ENCODE results near the gene CYP27B1.
"Not testable (repeated sequence)": the region's sequence is repeated elsewhere in the genome, so short reads cannot be mapped to it uniquely, and the experiment has no call there.

The CYP27B1 gene

DNA sequence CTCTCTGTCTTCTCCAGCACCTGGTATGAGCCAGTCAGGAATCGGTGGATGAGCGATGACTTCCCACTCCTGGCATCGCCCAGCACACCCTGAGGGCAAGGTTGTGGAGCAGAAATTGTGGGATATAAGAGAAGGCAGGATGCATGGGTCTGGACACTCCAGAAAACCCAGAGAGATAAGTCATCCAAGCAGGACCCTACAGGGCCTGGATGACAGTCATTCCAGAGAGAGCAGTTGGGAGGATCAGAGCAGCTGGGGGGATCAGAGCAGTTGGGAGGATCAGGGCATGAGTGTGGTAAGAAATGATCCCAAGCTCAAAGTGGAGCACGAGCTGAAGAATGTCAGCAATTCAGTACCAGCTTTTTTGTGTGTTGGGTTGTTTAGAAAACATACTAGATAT is 32.3 kb downstream of the CYP27B1 start:
- no peak for DNase-seq

DNA sequence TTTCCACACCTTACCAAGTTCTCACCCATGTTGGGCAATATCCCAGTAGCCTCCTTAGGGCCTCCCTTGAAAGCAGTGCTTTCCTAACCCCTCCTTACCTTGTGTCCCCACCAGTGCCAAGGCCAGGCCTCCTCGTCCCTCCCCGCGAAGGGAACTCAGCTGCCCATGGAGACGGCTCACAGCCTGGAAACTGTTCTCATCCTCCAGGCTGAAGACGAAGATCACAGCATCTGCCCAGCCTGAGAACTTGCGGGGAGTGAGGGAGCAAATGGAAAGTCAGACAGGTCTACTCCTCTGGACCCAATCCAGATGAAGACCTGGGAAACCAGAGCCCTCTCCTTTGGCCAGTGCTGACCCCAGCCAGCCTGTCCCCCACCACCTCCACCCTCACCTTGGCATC is 33.0 kb downstream of the CYP27B1 start:
- no peak for DNase-seq

DNA sequence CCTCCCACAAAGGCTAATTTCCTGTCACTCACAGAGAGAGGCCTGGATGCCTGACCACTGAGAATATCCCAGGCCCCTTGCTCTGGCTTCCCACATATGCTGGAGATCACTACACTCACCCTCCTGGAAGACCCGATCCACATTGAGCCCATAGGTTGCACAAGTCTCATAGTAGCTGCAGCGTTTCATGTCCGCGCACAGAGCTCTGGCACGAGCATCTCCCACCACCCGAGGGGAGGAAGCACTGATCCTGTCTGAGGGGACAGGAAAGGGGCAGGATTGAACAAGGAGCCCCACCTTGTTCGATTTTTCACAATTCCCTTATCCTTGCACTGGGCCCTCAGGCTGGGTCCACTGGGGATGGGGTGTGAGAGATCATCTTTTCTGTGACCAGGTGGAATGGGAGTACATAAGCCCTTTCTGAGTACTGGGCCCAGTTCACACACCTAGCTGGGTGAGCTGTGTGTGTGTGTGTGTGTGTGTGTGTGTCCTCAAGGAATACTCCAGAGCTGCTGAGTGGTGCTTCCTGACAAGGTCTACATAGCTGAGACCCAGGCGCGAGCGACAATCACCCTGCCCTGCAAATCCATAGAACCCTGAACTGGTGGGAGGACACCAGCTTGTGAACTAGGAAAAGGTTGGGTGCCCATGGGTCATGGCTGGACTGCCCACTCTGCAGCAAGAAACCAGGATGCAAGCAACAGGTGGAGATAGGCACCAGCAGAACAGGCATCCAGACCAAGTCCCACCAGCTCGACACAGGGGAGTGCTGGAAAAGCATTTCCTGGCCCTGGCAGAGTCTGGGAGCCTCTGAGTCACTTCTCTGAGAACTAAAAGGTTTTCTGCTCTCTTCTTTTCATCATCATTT is 33.9 kb downstream of the CYP27B1 start:
- DNase-seq: no peak

DNA sequence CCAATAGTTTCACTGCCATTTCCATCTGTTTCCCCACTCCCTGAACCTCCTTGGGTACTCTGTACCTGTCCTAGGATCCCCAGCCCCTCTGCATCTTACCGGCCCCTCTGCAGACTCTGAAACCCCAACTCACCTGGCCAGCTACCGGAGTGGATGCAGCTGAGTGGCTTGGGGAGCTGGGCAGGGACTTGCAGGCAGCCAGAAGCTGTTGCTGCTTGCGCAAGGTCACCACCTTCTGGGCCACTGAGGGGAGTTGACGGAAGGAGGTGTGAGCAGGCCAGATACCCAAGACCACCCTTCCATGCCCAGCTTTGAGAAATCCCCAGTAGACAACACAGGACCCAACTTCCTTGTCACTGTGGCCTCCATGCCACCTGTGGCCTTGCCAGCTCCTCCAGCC is 34.6 kb downstream of the CYP27B1 start:
- DNase-seq: no peak

DNA sequence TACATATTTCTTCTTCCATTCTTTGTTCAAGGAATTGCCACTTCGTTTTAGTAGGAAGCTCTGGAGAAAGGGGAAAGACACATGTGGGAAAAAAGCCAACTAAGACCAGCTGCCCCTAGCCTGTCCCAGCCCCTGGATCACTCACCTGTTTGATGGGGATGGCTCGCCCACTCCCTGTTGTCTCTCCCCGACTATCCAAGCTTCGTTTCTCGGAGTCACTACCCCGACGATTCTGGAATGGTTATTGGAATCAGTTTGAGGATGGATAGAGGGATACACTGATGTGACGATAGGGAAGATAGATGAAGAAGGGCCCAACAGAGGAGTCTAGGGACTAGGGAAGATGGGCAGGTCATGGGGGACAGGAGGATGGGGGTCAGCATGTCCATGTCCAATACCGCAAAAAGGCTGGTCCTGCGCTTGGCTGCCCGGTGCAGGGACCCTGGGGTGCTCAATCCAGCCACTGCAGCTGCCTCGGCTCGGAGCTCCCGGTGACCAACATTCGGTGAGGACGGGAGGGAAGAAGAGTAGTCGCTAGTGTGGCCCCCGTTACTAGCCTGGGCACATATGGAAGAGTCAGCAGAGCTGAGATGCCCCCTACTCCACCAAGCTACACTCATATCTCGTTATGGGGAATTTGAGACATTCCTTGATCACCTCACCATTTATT is 35.3 kb downstream of the CYP27B1 start:
- DNase-seq: no peak

DNA sequence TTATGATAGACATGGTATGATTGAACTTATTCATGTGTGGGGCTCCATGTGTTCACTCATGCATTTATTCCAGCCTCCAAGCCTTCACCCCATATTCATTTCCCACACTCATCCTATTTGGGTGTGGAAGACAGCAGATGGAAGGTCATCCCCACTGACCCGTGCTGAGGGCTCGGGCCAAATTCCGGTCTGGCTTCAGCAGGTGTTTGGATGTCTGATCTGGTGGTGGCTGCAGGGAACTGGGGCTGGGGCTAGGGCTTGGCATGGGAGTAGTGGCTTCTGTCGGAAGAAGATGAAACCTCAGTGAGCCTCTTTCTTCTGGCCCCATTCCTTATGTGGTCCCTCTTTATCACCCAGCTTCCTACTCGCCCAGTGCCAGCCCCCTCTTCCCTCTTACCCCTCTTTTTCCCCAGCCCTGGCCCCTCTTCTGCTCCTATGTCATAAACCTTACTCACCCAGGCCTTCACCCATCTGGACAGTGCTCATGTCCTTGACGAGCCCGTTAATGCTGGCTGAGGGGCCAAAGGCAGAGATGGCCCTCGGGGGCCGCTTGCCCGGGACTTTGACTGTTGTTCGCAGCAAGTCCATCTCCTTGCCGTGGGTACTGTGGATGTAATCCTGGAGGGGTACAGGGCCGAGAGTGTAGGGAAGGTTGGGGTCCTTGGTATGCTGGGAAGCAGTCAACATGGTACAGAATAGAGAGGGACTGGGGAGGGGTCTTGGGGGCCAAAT is 36.4 kb downstream of the CYP27B1 start:
- no peak for DNase-seq

DNA sequence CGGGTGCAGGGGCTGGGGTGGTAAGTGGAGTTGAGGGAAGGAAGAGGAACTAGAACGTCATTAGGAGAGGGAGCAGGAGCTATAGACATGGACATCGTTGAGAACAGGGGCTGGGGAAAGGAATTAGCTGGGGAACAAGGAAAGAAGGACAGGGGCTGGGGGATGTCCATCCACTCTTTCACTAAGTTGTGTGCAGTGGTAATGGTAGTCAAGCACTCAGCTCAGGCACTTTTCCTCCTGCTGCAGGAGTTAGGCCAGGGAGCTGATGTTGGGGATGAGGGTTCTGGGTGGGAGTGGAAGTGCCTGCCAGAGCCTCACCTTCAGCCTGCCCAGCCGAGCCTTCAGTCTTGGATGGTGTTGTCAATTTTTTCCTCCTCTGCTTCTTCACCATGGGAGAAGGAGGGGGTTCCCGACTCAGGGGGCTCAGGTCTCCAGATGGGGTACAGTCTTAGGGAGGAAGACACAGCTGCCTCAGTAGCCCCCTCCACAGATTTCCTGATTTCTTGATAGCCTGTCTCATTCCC is 37.5 kb downstream of the CYP27B1 start:
- no peak for DNase-seq

DNA sequence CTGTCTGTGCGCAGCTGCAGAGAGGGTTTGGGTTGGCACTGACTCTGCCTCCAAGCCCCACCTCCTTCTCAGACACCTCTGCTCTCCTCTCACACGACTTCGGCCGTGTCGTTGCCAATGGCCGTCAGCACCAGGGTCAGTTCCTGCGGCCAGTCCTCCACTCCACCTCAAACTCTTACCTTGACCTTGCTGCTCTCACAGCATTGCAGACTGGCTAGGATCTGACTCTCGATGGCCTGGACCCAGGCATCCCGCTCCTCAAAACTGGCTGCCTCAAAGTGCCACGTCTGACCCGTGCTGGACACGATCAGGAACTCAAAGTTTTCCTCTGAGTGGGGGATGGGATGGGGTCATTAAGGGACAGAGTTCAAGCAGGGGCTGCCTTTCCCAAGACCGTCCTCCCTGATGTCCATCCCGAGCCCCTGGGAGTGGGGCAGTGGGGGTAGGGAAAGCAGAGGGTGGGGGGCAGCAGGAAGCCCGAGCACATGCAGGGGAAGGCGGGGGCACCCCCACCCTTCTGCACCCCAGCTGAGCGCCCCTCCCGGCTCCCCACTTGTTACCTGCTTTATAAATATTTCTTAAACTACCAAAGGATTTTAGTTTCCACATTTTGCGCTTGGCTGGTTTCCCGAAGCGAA is 39.0 kb downstream of the CYP27B1 start:
- DNase-seq: no peak

DNA sequence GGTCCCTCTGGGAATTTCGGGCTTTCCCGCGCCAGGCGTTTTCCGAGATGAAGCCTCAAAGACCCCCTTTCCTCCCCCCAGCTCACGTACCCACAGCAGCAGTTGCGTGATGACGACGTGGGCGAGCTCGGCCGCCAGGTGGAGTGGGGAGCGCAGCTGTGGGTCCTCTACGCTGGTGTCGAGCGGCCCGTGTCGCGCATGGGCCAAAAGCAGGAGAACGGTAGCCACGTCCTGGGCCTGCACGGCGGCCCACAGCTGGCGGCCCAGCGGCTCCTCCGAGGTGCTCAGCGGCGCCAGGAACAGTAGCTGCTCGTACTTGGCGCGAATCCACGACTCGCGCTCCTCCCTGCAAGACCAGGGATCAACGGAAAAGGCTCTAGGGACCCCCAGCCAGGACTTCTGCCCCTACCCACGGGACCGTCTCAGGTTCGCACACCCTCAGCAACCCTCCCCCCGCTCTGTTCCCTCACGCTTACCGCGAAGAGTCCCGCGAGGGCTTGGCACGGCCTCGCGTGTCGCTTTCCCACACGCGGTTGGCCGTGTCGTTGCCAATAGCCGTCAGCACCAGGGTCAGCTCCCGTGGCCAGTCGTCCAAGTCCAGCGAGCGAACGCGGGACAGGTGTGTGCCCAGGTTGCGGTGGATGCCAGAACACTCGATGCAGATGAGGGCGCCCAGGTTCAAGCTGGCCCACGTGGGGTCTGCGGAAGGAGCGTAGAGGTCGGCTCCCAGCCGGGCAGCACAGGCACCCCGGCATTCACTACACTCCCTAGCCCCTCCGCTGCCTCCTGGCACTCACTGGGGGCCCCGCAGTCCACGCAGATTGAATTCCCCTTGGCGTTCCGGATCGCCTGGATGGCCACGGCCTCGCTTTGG is 39.8 kb downstream of the CYP27B1 start:
- no peak for DNase-seq

DNA sequence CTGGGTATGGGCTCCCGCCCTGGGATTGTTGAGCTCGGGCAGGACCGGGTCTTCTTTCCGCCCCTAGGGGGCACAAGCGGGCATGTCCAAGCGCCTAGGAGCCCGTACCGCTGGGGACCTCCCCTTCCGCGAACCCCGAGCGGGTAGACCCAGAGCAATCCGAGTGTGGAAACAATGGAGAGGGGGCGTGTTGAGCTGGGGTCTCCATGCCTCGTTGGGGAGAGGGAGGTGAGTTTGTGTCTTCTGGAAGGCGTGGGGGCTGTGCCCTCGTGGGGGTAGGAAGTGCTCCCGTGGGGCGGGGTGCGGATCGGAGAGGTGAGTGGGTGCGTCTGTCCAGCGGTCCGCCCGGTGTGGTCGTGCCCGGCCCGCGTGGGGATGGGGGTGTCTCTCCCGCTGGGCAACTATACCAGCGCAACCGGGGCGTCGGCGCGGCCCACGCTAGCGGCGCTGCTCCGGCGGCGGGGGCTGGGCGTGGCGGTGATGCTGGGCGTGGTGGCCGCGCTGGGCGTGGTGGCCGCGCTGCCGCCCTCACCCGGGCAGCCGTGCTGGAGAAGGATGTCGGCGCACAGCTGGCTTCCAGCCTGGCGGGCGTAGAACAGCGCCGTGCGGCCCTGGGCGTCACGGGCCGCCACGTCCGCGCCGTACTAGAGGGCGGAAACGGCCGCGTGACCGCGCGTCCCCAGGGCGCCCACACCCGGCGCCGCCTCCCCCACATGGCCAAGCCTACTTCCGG is 40.6 kb downstream of the CYP27B1 start:
- no peak for DNase-seq

DNA sequence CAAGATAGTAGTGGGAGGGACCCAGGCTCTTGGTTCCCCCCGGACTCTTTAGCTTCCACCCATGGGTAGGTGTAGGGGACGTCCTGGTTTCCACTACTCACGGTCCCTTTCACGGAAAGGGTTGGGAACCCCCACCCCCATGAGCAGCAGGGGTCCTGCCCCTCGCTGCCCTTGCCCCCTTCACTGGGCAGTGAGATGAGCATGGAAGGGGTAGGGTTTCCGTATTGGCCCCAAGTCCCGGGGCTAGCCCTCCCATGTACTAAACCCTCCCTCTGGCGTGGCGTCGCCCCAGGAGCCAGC is 41.1 kb downstream of the CYP27B1 start:
- DNase-seq: no peak

DNA sequence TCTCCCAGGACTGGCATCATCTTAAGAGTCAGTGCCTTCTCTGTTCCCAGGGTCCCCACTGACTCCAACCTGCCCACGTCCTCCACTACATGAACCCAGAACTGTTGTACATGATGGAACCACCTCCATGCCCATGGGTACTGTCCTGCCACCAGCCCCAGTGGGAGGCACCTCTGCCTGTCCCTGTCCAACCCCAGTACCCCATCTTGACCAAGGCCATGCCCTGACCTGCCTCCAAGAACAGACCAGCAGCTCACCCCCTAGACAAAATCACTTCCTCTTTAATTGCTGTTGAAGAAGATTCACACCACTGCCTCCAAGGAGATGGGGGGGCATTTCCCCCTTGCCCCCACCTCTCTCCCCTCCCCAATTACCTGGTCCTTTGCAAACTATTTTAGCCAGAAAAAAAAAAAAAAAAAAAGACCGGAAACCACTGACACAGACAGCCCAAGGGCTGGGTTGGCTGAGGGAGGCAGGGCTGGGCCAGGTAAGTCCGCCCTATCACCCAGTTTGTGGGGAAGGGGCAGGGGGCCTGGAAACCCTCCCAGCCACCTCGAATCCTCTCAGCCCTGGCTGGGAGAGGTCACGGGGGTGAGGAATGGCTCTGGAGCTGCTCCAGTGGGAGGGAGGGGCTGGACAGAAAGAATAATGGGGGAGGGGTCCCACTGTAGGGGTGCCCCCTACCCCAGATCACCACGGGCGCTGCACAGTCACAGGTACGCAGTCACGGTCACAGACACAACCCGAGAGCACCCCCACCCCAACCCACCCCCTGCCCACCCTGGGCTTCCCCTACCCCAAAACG is 41.7 kb downstream of the CYP27B1 start:
- no peak for DNase-seq

DNA sequence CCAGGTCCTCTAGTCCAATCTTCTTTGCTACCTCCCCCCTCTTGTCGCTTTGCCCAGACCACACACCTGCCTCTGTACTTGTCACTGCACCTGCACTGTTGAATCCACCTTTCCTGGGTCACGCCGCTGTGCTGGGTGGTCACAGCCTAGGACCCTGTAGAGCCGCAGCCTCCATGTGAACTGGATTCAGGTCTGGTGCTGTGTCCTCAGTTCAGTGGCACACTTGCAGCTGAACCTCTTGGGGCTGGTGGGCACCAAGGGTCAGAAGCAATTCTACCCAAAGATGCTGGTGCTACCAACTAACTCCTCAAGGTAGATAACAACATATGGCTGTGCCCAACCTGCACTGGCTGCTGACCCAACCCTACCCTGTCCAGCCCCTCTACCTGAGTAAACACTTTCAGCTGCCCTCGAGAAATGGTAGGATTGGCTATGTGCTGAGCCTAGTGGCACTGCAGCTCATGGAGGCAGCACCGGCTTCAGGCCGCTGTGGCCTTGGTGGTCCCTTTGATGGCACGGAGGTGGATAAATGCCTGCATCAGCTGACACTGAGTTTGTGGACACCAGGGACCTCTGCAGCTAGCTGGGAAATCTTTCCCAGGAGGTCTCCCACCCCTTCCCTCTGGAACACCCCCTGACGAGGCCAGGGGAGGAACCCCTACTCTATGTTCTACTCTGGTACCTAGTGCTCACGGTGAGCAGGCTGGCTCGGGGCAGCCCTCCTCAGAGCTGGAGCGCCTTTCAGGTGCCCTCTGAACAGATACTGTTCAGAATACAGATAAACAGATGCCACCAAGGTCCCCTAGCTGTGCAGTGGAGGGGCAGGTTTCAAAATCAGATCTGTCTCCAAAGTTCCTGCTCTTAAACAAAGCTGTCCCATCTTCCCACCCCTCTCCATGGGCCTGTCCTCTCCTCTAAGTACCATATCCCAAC is 42.6 kb downstream of the CYP27B1 start:
- DNase-seq: no peak

DNA sequence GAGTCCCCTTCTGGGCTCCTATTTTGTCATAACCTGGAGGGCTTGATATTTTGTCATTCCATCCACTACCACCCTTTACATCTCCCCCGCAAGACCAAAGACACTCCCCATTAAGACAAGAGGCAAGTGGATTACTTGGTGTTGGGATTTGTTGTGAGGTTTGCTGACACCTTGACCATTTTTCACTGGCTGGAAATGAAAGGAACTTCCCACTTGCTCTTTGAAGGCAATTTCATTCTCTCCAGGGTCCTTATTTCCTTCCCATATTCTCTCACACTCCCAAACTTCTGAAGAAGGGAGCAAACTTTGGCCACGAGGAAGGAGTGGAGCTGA is 43.3 kb downstream of the CYP27B1 start:
- no peak for DNase-seq

DNA sequence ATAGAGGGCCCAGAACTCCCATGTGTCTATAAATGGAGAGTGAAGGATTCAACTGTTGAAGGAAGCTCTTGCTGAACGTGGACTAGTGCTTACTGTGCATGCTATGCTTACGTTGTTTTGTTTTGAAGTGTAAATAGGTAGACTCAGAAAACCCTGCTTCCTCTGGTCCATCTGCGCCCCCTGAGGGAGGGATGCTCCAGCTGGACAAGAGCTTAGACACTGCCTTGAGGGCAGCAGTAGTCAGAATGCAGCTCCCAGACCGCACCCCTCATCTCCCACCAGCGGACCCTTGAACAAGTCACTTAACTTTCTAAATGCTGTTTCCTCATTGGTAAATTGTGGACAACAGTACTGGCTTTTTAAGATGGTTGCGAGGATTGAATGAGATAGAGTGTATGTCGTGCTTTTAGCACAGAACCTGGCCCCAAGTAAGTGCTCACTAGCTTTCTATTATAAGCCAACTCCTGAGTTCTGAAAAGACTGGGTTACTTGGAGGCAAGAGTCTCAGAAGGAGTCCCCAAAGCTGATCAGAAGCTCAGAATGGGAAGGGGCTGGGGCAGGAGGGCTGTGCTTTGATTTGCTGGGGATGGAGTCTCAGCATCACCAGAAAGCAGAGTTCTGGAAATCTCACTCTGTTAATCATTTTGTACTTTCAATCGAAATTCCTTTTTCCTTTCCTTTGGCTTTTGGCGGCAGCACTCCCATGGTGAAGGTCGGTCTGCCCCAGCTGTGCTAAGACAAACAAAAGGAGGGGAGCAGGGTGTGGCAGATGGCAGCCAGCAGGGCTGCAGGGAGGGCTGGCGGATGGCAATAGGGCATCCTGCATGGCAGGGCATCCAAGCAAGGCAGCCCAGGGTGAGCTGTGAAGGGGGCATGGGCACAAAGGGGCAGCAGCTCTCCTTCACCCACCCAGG is 43.9 kb downstream of the CYP27B1 start:
- DNase-seq: no peak

DNA sequence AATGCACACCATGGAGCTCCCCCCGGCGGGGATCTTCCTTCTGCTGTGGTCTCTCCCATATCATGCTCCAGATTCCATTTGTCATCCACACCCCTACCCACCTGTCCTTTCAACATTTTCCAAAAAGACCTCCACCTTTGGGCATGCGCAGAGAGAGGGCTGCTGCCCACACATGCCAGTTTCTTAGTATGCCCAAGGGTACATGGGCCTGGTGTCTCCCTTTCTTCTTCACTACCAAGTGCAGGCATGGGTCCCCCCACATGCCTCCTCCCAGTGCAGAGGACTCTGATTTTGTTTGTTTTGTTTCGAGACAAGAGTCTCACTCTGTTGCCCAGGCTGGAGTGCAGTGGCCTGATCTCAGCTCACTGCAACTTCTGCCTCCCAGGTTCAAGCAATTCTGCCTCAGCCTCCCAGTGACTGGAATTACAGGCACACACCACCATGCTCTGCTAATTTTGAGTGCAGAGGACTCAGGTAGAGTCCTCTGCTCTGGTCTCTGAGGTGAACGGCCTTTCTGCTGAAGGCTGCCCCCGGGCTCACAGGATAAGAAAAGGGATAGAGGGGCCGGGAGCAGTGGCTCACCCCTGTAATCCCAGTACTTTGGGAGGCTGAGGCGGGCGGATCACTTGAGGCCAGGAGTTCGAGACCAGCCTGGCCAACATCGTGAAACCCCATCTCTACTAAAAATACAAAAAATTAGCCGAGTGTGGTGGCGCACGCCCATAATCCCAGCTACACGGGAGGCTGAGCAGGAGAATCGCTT is 44.9 kb downstream of the CYP27B1 start:
- not testable (repeated sequence) for DNase-seq

All from stimulated activated CD4-positive, alpha-beta T cell treated with anti-CD3 and anti-CD28 coated beads, Interleukin-4, amount 100 ng/mL, for 1 hour (primary cell).